K562 (cell line): ENCODE results near the gene SLC13A3. TPM values are rescaled to one million over a fixed set of nuclear protein-coding genes. Genes with fewer than 3 reads are reported as not detected.
A peak's percentile ranks its signal among the peaks of the same experiment; 100 is the strongest.

ENCODE experiments used
- BCL6 ChIP-seq: fragments of 250-450 bp; sonication (Bioruptor Pico); IDR thresholded peaks from 2 replicates; pipeline ENCODE4 v1.4.0; 2020
- COPS2 ChIP-seq: fragments of 450-650 bp; conservative IDR thresholded peaks from 2 replicates; pipeline ENCODE4 v1.6.1; 2016; ENCODE audit warnings: mild to moderate bottlenecking, moderate library complexity
- IRF9 ChIP-seq: fragments of 450-650 bp; IDR thresholded peaks from 2 replicates; pipeline ENCODE4 v1.6.1; 2016; ENCODE audit warnings: missing biosample characterization, missing genetic modification characterization
- NR2F6 ChIP-seq: fragments of 450-650 bp; formaldehyde crosslinking; IDR thresholded peaks from 2 replicates; pipeline ENCODE4 v1.4.0; 2020; ENCODE audit warnings: mild to moderate bottlenecking
- PHB2 ChIP-seq: fragments of 450-650 bp; IDR thresholded peaks from 2 replicates; pipeline ENCODE4 v1.6.1; 2017; ENCODE audit warnings: low read depth
- PPARD ChIP-seq: fragments of 250-450 bp; sonication (Bioruptor Pico); IDR thresholded peaks from 2 replicates; pipeline ENCODE4 v1.8.0; 2022; ENCODE audit warnings: inconsistent platforms, mild to moderate bottlenecking, moderate library complexity
- RBFOX2 ChIP-seq: fragments of 200-400 bp; formaldehyde crosslinking; IDR thresholded peaks from 2 replicates; pipeline ENCODE4 v1.6.1; 2017; ENCODE audit warnings: low read depth, mild to moderate bottlenecking, low read length, moderate library complexity
- SMARCA5 ChIP-seq: fragments of 450-650 bp; IDR thresholded peaks from 2 replicates; pipeline ENCODE4 v1.6.1; 2016
- TAF15 ChIP-seq: fragments of 200-400 bp; formaldehyde crosslinking; IDR thresholded peaks from 2 replicates; pipeline ENCODE4 v1.6.1; 2017; ENCODE audit warnings: mild to moderate bottlenecking, low read depth, low read length, moderate library complexity
- TEAD2 ChIP-seq: fragments of 450-650 bp; IDR thresholded peaks from 2 replicates; pipeline ENCODE4 v1.6.1; 2016; ENCODE audit warnings: missing genetic modification characterization, control low read depth, missing compliant biosample characterization
- ZBTB11 ChIP-seq, 3 experiments: fragments of 200-800 bp in 1 of 3; fragments of 250-450 bp in 1 of 3; fragments of 450-650 bp in 1 of 3; sonication (Bioruptor Pico) in 1 of 3; sonication (Bioruptor generic) in 1 of 3; formaldehyde crosslinking in 1 of 3; IDR thresholded peaks; 2 replicates each; pipeline versions ENCODE4 v1.6.1 to v1.8.0; 2016 to 2022; ENCODE audit warnings: mild to moderate bottlenecking in 2 of 3, missing genetic modification characterization in 2 of 3, missing compliant biosample characterization in 1 of 3, moderate library complexity in 1 of 3
- ZKSCAN3 ChIP-seq: fragments of 250-450 bp; sonication (Bioruptor Pico); IDR thresholded peaks from 2 replicates; pipeline ENCODE4 v1.4.0; 2020
- ZNF217 ChIP-seq: sonication (generic); formaldehyde crosslinking; IDR thresholded peaks from 2 replicates; pipeline ENCODE4 v1.8.0; 2022; ENCODE audit warnings: mild to moderate bottlenecking, missing genetic modification reagents
- ZNF445 ChIP-seq: fragments of 250-450 bp; sonication (Bioruptor Pico); IDR thresholded peaks from 2 replicates; pipeline ENCODE4 v1.4.0; 2020; ENCODE audit warnings: low read depth, mild to moderate bottlenecking, moderate library complexity
- ZNF699 ChIP-seq: fragments of 250-450 bp; sonication (Bioruptor Pico); IDR thresholded peaks from 2 replicates; pipeline ENCODE4 v1.8.0; 2021; ENCODE audit warnings: mild to moderate bottlenecking, moderate library complexity; ENCODE audit not compliant: insufficient replicate concordance
- polyA plus RNA-seq, 8 experiments: library from polyadenylated mRNA; depleted of rRNA in 4 of 8; stranded (reverse) in 5 of 8; unstranded in 3 of 8; fragments of >200 nt; fragmentation: Nextera tagmentation in 2 of 8; fragmentation: Illumina TruSeq in 1 of 8; extraction: Ambion mirVana in 2 of 8; extraction: Trizol in 1 of 8; gene quantifications; 2 replicates each; pipeline versions ENCODE4 v1.2.1 to v1.2.3, GENCODE V29; 2011 to 2014; ENCODE audit warnings: inconsistent platforms in 1 of 8, missing spikeins in 1 of 8
- total RNA-seq, 7 experiments: library from RNA; depleted of rRNA in 6 of 7; stranded (reverse); fragments of >200 nt in 6 of 7; fragmentation: Illumina TruSeq in 2 of 7; extraction: Trizol in 2 of 7; gene quantifications; 2 replicates each; pipeline versions ENCODE4 v1.2.1 to v1.2.3, GENCODE V29; 2011 to 2021; ENCODE audit warnings: low replicate concordance in 1 of 7
- TF ChIP-seq, protein P1 (sequence below), 2 experiments: fragments of 450-650 bp; IDR thresholded peaks; 2 replicates each; pipeline ENCODE4 v1.6.1; 2018; ENCODE audit warnings: mild to moderate bottlenecking in 2 of 2, low read depth in 1 of 2; ENCODE audit not compliant: partially characterized antibody in 2 of 2

Gene SLC13A3
- total and polyA plus RNA-seq, 9 of the 15 experiments (the other 6 are each of a cell fraction or from before 2014, with no cell fraction given), result 5.5 to 16.4 (median 8.5) TPM

DNA sequence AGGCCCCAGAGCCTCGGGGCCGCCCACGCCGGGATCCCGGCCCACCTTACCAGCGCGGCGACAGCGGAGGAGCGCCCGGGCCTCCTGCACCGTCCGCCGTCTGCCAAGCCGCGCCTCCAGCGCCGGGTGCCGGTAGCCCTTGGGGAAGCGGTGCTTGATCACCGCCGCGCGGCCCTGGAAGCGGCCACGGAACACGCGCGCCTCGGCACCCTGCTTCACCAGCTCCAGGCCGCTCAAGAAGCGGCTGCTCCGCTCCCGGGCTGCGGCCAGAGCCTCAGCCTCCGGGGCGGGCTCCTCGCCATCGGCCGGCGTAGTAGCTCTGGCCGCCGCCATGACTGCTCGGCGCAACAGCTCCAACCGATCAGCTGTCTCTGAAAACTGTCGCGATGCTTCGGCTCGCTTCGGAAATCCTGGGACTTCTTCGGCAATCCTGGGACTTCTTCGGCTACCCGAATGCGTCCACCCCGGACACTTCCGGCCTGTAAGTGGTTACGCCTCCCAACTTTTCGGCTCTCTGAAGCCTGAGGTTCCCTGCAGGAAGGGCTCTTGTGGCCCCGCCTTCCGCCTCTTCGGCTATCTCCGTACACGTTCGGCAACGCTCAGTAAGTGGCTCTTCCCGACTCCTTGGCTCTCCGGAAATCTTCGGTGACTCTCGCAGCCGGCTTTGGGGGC is 38.0 kb upstream of the SLC13A3 start, which contains the start of gene TP53RK (continued):
- TF ChIP-seq PPARD (CRISPR knock-in tag) (no peak), IRF9 (tag) (no peak), PHB2 (no peak), BCL6 (CRISPR knock-in tag) (no peak), ZBTB11 (CRISPR knock-in tag; IDR thresholded peaks at IDR 0.05) (peak in 1 of 3 experiments; percentile 85; a peak in 2 of 6 replicates), NR2F6 (CRISPR knock-in tag) (no peak), ZKSCAN3 (CRISPR knock-in tag) (no peak), SMARCA5 (no peak), RBFOX2 (peak; percentile 99), TEAD2 (no peak), ZNF217 (CRISPR knock-in tag) (no peak), ZNF445 (CRISPR knock-in tag) (no peak), TAF15 (no peak), COPS2 (no peak), ZNF699 (CRISPR knock-in tag) (no peak)
- TF ChIP-seq, protein P1, sequence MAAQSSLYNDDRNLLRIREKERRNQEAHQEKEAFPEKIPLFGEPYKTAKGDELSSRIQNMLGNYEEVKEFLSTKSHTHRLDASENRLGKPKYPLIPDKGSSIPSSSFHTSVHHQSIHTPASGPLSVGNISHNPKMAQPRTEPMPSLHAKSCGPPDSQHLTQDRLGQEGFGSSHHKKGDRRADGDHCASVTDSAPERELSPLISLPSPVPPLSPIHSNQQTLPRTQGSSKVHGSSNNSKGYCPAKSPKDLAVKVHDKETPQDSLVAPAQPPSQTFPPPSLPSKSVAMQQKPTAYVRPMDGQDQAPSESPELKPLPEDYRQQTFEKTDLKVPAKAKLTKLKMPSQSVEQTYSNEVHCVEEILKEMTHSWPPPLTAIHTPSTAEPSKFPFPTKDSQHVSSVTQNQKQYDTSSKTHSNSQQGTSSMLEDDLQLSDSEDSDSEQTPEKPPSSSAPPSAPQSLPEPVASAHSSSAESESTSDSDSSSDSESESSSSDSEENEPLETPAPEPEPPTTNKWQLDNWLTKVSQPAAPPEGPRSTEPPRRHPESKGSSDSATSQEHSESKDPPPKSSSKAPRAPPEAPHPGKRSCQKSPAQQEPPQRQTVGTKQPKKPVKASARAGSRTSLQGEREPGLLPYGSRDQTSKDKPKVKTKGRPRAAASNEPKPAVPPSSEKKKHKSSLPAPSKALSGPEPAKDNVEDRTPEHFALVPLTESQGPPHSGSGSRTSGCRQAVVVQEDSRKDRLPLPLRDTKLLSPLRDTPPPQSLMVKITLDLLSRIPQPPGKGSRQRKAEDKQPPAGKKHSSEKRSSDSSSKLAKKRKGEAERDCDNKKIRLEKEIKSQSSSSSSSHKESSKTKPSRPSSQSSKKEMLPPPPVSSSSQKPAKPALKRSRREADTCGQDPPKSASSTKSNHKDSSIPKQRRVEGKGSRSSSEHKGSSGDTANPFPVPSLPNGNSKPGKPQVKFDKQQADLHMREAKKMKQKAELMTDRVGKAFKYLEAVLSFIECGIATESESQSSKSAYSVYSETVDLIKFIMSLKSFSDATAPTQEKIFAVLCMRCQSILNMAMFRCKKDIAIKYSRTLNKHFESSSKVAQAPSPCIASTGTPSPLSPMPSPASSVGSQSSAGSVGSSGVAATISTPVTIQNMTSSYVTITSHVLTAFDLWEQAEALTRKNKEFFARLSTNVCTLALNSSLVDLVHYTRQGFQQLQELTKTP (IDR thresholded peaks at IDR 0.05; ENCODE audit: low read depth in 1 of 2, partially characterized antibody in 2 of 2), result no peak
